ENCODE results near the gene CROCC2. TPM values are rescaled to one million over a fixed set of nuclear protein-coding genes. Genes with fewer than 3 reads are reported as not detected.

CROCC2 gene
- total and polyA plus RNA-seq, 2 donors (not counting 1 experiment from before 2014, with no cell fraction given), result not detected

- H3K4me2 ChIP-seq (replicated peaks; ENCODE audit: low read depth, low read length, poor library complexity, severe bottlenecking), result no peak overlapping the region
- ChIA-PET CTCF (no interaction called here), POLR2A (no interaction called here)
- H3K9ac ChIP-seq (ENCODE audit: low read length), result no peak overlapping the region
- H2AFZ ChIP-seq (ENCODE audit: insufficient read depth, low read depth, low read length, poor library complexity, severe bottlenecking), result no peak overlapping the region
- TF ChIP-seq EZH2 (IDR thresholded peaks at IDR 0.05; ENCODE audit: borderline replicate concordance, insufficient read depth, low read depth, low read length, poor library complexity, severe bottlenecking) (no peak), CTCF (IDR thresholded peaks at IDR 0.05) (no peak)
- WGBS (ENCODE audit: insufficient coverage), result 92% methylated on average over 10 of the region's 11 CpGs
- H3K4me3 Mint-ChIP-seq, result no peak overlapping the region
- H3K4me3 ChIP-seq (ENCODE audit: control extremely low read depth in 1 of 5, extremely low read depth in 1 of 5, insufficient read depth in 1 of 5, low read depth in 2 of 5, low read length in 4 of 5), result no peak overlapping the region
- H3K27me3 Mint-ChIP-seq, result peaks cover 14% of the 10 kb centered on the region
- no peak for DNase-seq
- no peaks in the 10 kb centered on the region for H3K36me3 ChIP-seq (replicated peaks in 1 of 2; ENCODE audit: control extremely low read depth in 1 of 2, control insufficient read depth in 1 of 2, extremely low read depth in 1 of 2, insufficient read depth in 2 of 2, low read length in 1 of 2)
- no peak overlapping the region for H3K27ac Mint-ChIP-seq
- no peaks in the 10 kb centered on the region for H4K20me1 ChIP-seq (ENCODE audit: control insufficient read depth, insufficient read depth, low read length, poor library complexity, severe bottlenecking)
- no peaks in the 10 kb centered on the region for H3K79me2 ChIP-seq (ENCODE audit: control insufficient read depth, insufficient read depth, low read length)
- no peaks in the 10 kb centered on the region for H3K4me1 ChIP-seq (ENCODE audit: control insufficient read depth in 2 of 2, insufficient read depth in 2 of 2, low read length in 2 of 2)
- H3K9me3 Mint-ChIP-seq (ENCODE audit: insufficient read depth), result peaks cover 5% of the 10 kb centered on the region
- no peak for ATAC-seq (ENCODE audit: low read depth)
- no peak overlapping the region for H3K27ac ChIP-seq (ENCODE audit: low read length in 2 of 2)
- H3K4me1 Mint-ChIP-seq, result no peaks in the 10 kb centered on the region
- intact Hi-C loops (cut with micrococcal nuclease), result no loop called here
- H3K9me3 ChIP-seq (ENCODE audit: control extremely low read depth in 1 of 3, control insufficient read depth in 2 of 3, insufficient read depth in 1 of 3, low read length in 2 of 3), result peaks cover 0 to 8% (median 0%) of the 10 kb centered on the region in 3 donors
- H3K27me3 ChIP-seq (replicated peaks in 1 of 4; ENCODE audit: control extremely low read depth in 1 of 4, control insufficient read depth in 3 of 4, insufficient read depth in 4 of 4, low read length in 3 of 4), result peaks cover 0 to 2% (median 0%) of the 10 kb centered on the region in 4 experiments
Measured at GRCh38 chr2:240931319-240931949, 25.3 kb downstream of the CROCC2 start.

GRCh38 chr2:240932001-240932723 lies 26.0 kb downstream of the CROCC2 start:
- Histone ChIP-seq H3K4me2 (replicated peaks; ENCODE audit: low read depth, low read length, poor library complexity, severe bottlenecking) (no peak overlapping the region), H3K36me3 (replicated peaks in 1 of 2; ENCODE audit: control extremely low read depth in 1 of 2, control insufficient read depth in 1 of 2, extremely low read depth in 1 of 2, insufficient read depth in 2 of 2, low read length in 1 of 2) (no peaks in the 10 kb centered on the region), H3K4me3 (ENCODE audit: control extremely low read depth in 1 of 5, extremely low read depth in 1 of 5, insufficient read depth in 1 of 5, low read depth in 2 of 5, low read length in 4 of 5) (no peak overlapping the region), H3K9me3 (ENCODE audit: control extremely low read depth in 1 of 3, control insufficient read depth in 2 of 3, insufficient read depth in 1 of 3, low read length in 2 of 3) (peaks cover 0 to 12% (median 0%) of the 10 kb centered on the region in 3 donors), H3K27ac (ENCODE audit: low read length in 2 of 2) (no peak overlapping the region), H3K79me2 (ENCODE audit: control insufficient read depth, insufficient read depth, low read length) (no peaks in the 10 kb centered on the region), H4K20me1 (ENCODE audit: control insufficient read depth, insufficient read depth, low read length, poor library complexity, severe bottlenecking) (no peaks in the 10 kb centered on the region), H3K4me1 (ENCODE audit: control insufficient read depth in 2 of 2, insufficient read depth in 2 of 2, low read length in 2 of 2) (no peaks in the 10 kb centered on the region), H3K27me3 (replicated peaks in 1 of 4; ENCODE audit: control extremely low read depth in 1 of 4, control insufficient read depth in 3 of 4, insufficient read depth in 4 of 4, low read length in 3 of 4) (peaks cover 0 to 2% (median 0%) of the 10 kb centered on the region in 4 experiments), H3K9ac (ENCODE audit: low read length) (no peak overlapping the region), H2AFZ (ENCODE audit: insufficient read depth, low read depth, low read length, poor library complexity, severe bottlenecking) (no peak overlapping the region)
- ChIA-PET POLR2A (no interaction called here), CTCF (no interaction called here)
- WGBS (ENCODE audit: insufficient coverage), result 89% methylated on average over 18 of the region's 21 CpGs
- Mint-ChIP-seq H3K9me3 (ENCODE audit: insufficient read depth) (peaks cover 8% of the 10 kb centered on the region), H3K4me3 (no peak overlapping the region), H3K27ac (no peak overlapping the region), H3K4me1 (no peaks in the 10 kb centered on the region), H3K27me3 (peaks cover 15% of the 10 kb centered on the region)
- intact Hi-C loops (cut with micrococcal nuclease), result no loop called here
- DNase-seq (no peak), ATAC-seq (ENCODE audit: low read depth) (no peak)
- TF ChIP-seq CTCF (IDR thresholded peaks at IDR 0.05) (no peak), EZH2 (IDR thresholded peaks at IDR 0.05; ENCODE audit: borderline replicate concordance, insufficient read depth, low read depth, low read length, poor library complexity, severe bottlenecking) (no peak)

Measured in B cell (primary cell).